ENCODE data around the gene APBA3. TPM values are rescaled to one million over a fixed set of nuclear protein-coding genes. Genes with fewer than 3 reads are reported as not detected.

Gene APBA3
- total RNA-seq, 2 experiments from 2014 or later = 38.2 to 41.8 TPM

GRCh38 chr19:3803114-3803888 lies 41.8 kb upstream of the APBA3 start:
- H3K4me1 Mint-ChIP-seq (ENCODE audit: low read depth) = peaks cover 27% of the 10 kb centered on the region
- DNase-seq = no peak
- no peaks in the 10 kb centered on the region for H3K36me3 Mint-ChIP-seq
- H3K27me3 Mint-ChIP-seq = no peaks in the 10 kb centered on the region
- H3K27ac Mint-ChIP-seq = no peak overlapping the region
- intact Hi-C loops (cut with micrococcal nuclease) = no loop called here
- H3K4me3 Mint-ChIP-seq = no peak overlapping the region
- ChIA-PET POLR2A (no interaction called here), CTCF (interaction anchor here (1.7 kb wide), 1 partner anchor 18 kb away, joined by 4 read pairs; no protein-coding TSS in a partner anchor)
- H3K9me3 Mint-ChIP-seq = peaks cover 8% of the 10 kb centered on the region

GRCh38 chr19:3801412-3802096 lies 40.1 kb upstream of the APBA3 start:
- peak; percentile 79 for DNase-seq
- Mint-ChIP-seq H3K9me3 (peaks cover 7% of the 10 kb centered on the region), H3K27me3 (no peaks in the 10 kb centered on the region), H3K36me3 (peaks cover 3% of the 10 kb centered on the region), H3K4me1 (ENCODE audit: low read depth) (peaks cover 17% of the 10 kb centered on the region), H3K4me3 (peak overlapping the region; percentile 29), H3K27ac (no peak overlapping the region)
- ChIA-PET CTCF (interaction anchor here (0.9 kb wide), 1 partner anchor 21 kb away, joined by 4 read pairs; no protein-coding TSS in a partner anchor), POLR2A (no interaction called here)
- intact Hi-C loops (cut with micrococcal nuclease) = no loop called here

- ChIA-PET CTCF (interaction anchor here (0.9 kb wide), 1 partner anchor 21 kb away, joined by 4 read pairs; no protein-coding TSS in a partner anchor), POLR2A (no interaction called here)
- Mint-ChIP-seq H3K9me3 (peaks cover 9% of the 10 kb centered on the region), H3K4me3 (no peak overlapping the region), H3K4me1 (ENCODE audit: low read depth) (peaks cover 17% of the 10 kb centered on the region), H3K36me3 (peaks cover 3% of the 10 kb centered on the region), H3K27ac (no peak overlapping the region), H3K27me3 (no peaks in the 10 kb centered on the region)
- DNase-seq = no peak
- intact Hi-C loops (cut with micrococcal nuclease) = no loop called here
Measured at GRCh38 chr19:3800996-3801395, 39.5 kb upstream of the APBA3 start.

- H3K9me3 Mint-ChIP-seq = peaks cover 9% of the 10 kb centered on the region
- CTCF ChIA-PET = interaction anchor here (0.5 to 2.1 kb wide), 2 partner anchors 14 to 171 kb away, joined by 4 to 6 read pairs; no protein-coding TSS in a partner anchor
- H3K4me3 Mint-ChIP-seq = no peak overlapping the region
- peaks cover 3% of the 10 kb centered on the region for H3K36me3 Mint-ChIP-seq
- H3K27me3 Mint-ChIP-seq = no peaks in the 10 kb centered on the region
- DNase-seq = peak; percentile 54
- intact Hi-C loops (cut with micrococcal nuclease) = no loop called here
- peaks cover 17% of the 10 kb centered on the region for H3K4me1 Mint-ChIP-seq (ENCODE audit: low read depth)
- peak overlapping the region; percentile 46 for H3K27ac Mint-ChIP-seq
- POLR2A ChIA-PET = interaction anchor here (0.5 to 1.4 kb wide), 2 partner anchors 14 to 1713 kb away, joined by 3 to 4 read pairs; no protein-coding TSS in a partner anchor
Measured at GRCh38 chr19:3798137-3798536, 36.6 kb upstream of the APBA3 start.

- CTCF ChIA-PET = interaction anchor here (0.7 to 2.2 kb wide), 5 partner anchors 16 to 53 kb away, joined by 3 to 7 read pairs (median 5); partner anchors contain the start of gene MRPL54
- Mint-ChIP-seq H3K36me3 (peaks cover 3% of the 10 kb centered on the region), H3K4me1 (ENCODE audit: low read depth) (peaks cover 14% of the 10 kb centered on the region), H3K27me3 (no peaks in the 10 kb centered on the region), H3K27ac (no peak overlapping the region), H3K4me3 (no peak overlapping the region), H3K9me3 (peaks cover 9% of the 10 kb centered on the region)
- POLR2A ChIA-PET = no interaction called here
- DNase-seq = no peak
- intact Hi-C loops (cut with micrococcal nuclease) = no loop called here
Measured at GRCh38 chr19:3796358-3796757, 34.9 kb upstream of the APBA3 start.

GRCh38 chr19:3793799-3794198 lies 32.3 kb upstream of the APBA3 start:
- Mint-ChIP-seq H3K4me3 (no peak overlapping the region), H3K27me3 (no peaks in the 10 kb centered on the region), H3K27ac (no peak overlapping the region), H3K9me3 (peaks cover 11% of the 10 kb centered on the region), H3K36me3 (peaks cover 3% of the 10 kb centered on the region), H3K4me1 (ENCODE audit: low read depth) (peaks cover 4% of the 10 kb centered on the region)
- DNase-seq = no peak
- intact Hi-C loops (cut with micrococcal nuclease) = no loop called here
- ChIA-PET CTCF (interaction anchor here (1.0 to 1.3 kb wide), 2 partner anchors 24 to 28 kb away, joined by 3 to 8 read pairs; no protein-coding TSS in a partner anchor), POLR2A (interaction anchor here (0.6 kb wide), 1 partner anchor 137 kb away, joined by 3 read pairs; no protein-coding TSS in a partner anchor)

- DNase-seq = no peak
- Mint-ChIP-seq H3K4me3 (no peak overlapping the region), H3K36me3 (peaks cover 3% of the 10 kb centered on the region), H3K27ac (no peak overlapping the region), H3K4me1 (ENCODE audit: low read depth) (no peaks in the 10 kb centered on the region), H3K27me3 (no peaks in the 10 kb centered on the region), H3K9me3 (peaks cover 9% of the 10 kb centered on the region)
- intact Hi-C loops (cut with micrococcal nuclease) = no loop called here
- ChIA-PET POLR2A (interaction anchor here (0.6 kb wide), 1 partner anchor 23 kb away, joined by 3 read pairs; no protein-coding TSS in a partner anchor), CTCF (no interaction called here)
Measured at GRCh38 chr19:3792114-3792513, 30.6 kb upstream of the APBA3 start.

GRCh38 chr19:3790941-3791340 lies 29.4 kb upstream of the APBA3 start:
- intact Hi-C loops (cut with micrococcal nuclease) = no loop called here
- Mint-ChIP-seq H3K27ac (no peak overlapping the region), H3K4me3 (no peak overlapping the region), H3K9me3 (peaks cover 2% of the 10 kb centered on the region), H3K36me3 (no peaks in the 10 kb centered on the region), H3K4me1 (ENCODE audit: low read depth) (no peaks in the 10 kb centered on the region), H3K27me3 (no peaks in the 10 kb centered on the region)
- ChIA-PET POLR2A (no interaction called here), CTCF (interaction anchor here (1.9 kb wide), 1 partner anchor 31 kb away, joined by 9 read pairs; no protein-coding TSS in a partner anchor)
- no peak for DNase-seq

GRCh38 chr19:3790209-3790734 lies 28.8 kb upstream of the APBA3 start:
- no peaks in the 10 kb centered on the region for H3K36me3 Mint-ChIP-seq
- CTCF ChIA-PET = interaction anchor here (1.9 kb wide), 1 partner anchor 32 kb away, joined by 9 read pairs; no protein-coding TSS in a partner anchor
- no peaks in the 10 kb centered on the region for H3K27me3 Mint-ChIP-seq
- intact Hi-C loops (cut with micrococcal nuclease) = no loop called here
- peaks cover 2% of the 10 kb centered on the region for H3K9me3 Mint-ChIP-seq
- POLR2A ChIA-PET = no interaction called here
- H3K4me1 Mint-ChIP-seq (ENCODE audit: low read depth) = peaks cover 2% of the 10 kb centered on the region
- H3K4me3 Mint-ChIP-seq = no peak overlapping the region
- no peak overlapping the region for H3K27ac Mint-ChIP-seq
- DNase-seq = no peak

GRCh38 chr19:3788996-3789778 lies 27.7 kb upstream of the APBA3 start:
- no peak overlapping the region for H3K27ac Mint-ChIP-seq
- no peak for DNase-seq
- ChIA-PET POLR2A (interaction anchor here (0.6 to 0.9 kb wide), 2 partner anchors 26 to 27 kb away, joined by 3 read pairs; no protein-coding TSS in a partner anchor), CTCF (interaction anchor here (1.1 to 2.2 kb wide), 2 partner anchors 33 to 60 kb away, joined by 3 to 10 read pairs; no protein-coding TSS in a partner anchor)
- no peaks in the 10 kb centered on the region for H3K27me3 Mint-ChIP-seq
- H3K4me3 Mint-ChIP-seq = no peak overlapping the region
- peaks cover 2% of the 10 kb centered on the region for H3K9me3 Mint-ChIP-seq
- intact Hi-C loops (cut with micrococcal nuclease) = no loop called here
- no peaks in the 10 kb centered on the region for H3K36me3 Mint-ChIP-seq
- H3K4me1 Mint-ChIP-seq (ENCODE audit: low read depth) = peaks cover 8% of the 10 kb centered on the region
